OCI-LY3 (cell line): ENCODE measurements around the gene TIPARP.
"Not testable (repeated sequence)": the region's sequence is repeated elsewhere in the genome, so short reads cannot be mapped to it uniquely, and the experiment has no call there.

Source experiments
- H2AFZ ChIP-seq: fragments of 200-600, 300-600 bp; shearing (Covaris generic); 2 replicates; pipeline ENCODE4 v1.6.0; 2014; ENCODE audit warnings: antibody characterized with exemption, low read depth, low read length
- H3K27ac ChIP-seq: fragments of 200-600, 300-600 bp; sonication (generic); 2 replicates; pipeline ENCODE4 v1.5.1; 2014; ENCODE audit warnings: mild to moderate bottlenecking, low read length, moderate library complexity, mixed read lengths
- H3K27me3 ChIP-seq: fragments of 200-600, 300-600 bp; sonication (generic); 2 replicates; pipeline ENCODE4 v1.6.1; 2014; ENCODE audit warnings: low read depth, low read length, mixed read lengths
- H3K36me3 ChIP-seq: fragments of 200-600, 300-600 bp; sonication (generic); replicated peaks from 2 replicates; pipeline ENCODE3; 2014; ENCODE audit warnings: low read depth, low read length, mixed read lengths
- H3K4me1 ChIP-seq: fragments of 300-600, 200-600 bp; sonication (generic); 2 replicates; pipeline ENCODE4 v1.6.1; 2014; ENCODE audit warnings: low read length, mixed read lengths
- H3K4me2 ChIP-seq: fragments of 200-600, 300-600 bp; sonication (generic); 2 replicates; pipeline ENCODE4 v1.6.1; 2014; ENCODE audit warnings: low read length, mixed read lengths
- H3K4me3 ChIP-seq: fragments of 300-600, 200-600 bp; sonication (generic); 2 replicates; pipeline ENCODE4 v1.5.1; 2014; ENCODE audit warnings: antibody characterized with exemption, mild to moderate bottlenecking, low read length, moderate library complexity
- H3K79me2 ChIP-seq: fragments of 300-600, 200-600 bp; shearing (Covaris generic); 2 replicates; pipeline ENCODE4 v1.6.1; 2014; ENCODE audit warnings: mild to moderate bottlenecking, low read length, mixed read lengths
- H3K9ac ChIP-seq: fragments of 300-600, 200-600 bp; shearing (Covaris generic); 2 replicates; pipeline ENCODE4 v1.6.0; 2014; ENCODE audit warnings: mild to moderate bottlenecking, low read length, moderate library complexity
- H3K9me3 ChIP-seq: fragments of 200-600, 300-600 bp; shearing (Covaris generic); 2 replicates; pipeline ENCODE4 v1.6.1; 2014; ENCODE audit warnings: low read length, mixed read lengths; ENCODE audit not compliant: insufficient read depth
- H4K20me1 ChIP-seq: fragments of 200-600, 300-600 bp; sonication (generic); 2 replicates; pipeline ENCODE4 v1.6.1; 2016; ENCODE audit warnings: low read length, mixed read lengths; ENCODE audit not compliant: insufficient read depth
- CTCF ChIP-seq: fragments of 200-600, 300-600 bp; sonication (generic); IDR thresholded peaks from 2 replicates; pipeline ENCODE4 v1.5.1; 2014; ENCODE audit warnings: antibody characterized with exemption, low read length, low read depth
- EZH2phosphoT487 ChIP-seq: fragments of 200-600 bp; shearing (Covaris generic); IDR thresholded peaks from 2 replicates; pipeline ENCODE4 v1.6.1; 2018; ENCODE audit warnings: antibody characterized with exemption, mixed run types, low read depth

The TIPARP gene

GRCh38 chr3:156735471-156735870 is 61.1 kb downstream of the TIPARP start:
- TF ChIP-seq EZH2phosphoT487 (no peak), CTCF (no peak)
- Histone ChIP-seq H3K4me3 (no peak overlapping the region), H3K4me2 (no peak overlapping the region), H3K9me3 (no peaks in the 10 kb centered on the region), H3K4me1 (no peaks in the 10 kb centered on the region), H2AFZ (no peak overlapping the region), H3K36me3 (no peaks in the 10 kb centered on the region), H3K27ac (no peak overlapping the region), H3K9ac (no peak overlapping the region), H4K20me1 (no peaks in the 10 kb centered on the region), H3K27me3 (no peaks in the 10 kb centered on the region), H3K79me2 (no peaks in the 10 kb centered on the region)

GRCh38 chr3:156737049-156737448 is 62.7 kb downstream of the TIPARP start:
- not testable (repeated sequence) for H4K20me1 ChIP-seq, H3K36me3 ChIP-seq, H3K27me3 ChIP-seq, H3K4me1 ChIP-seq, H3K27ac ChIP-seq, H3K9me3 ChIP-seq, H3K4me2 ChIP-seq, H2AFZ ChIP-seq, H3K9ac ChIP-seq, H3K4me3 ChIP-seq, H3K79me2 ChIP-seq

GRCh38 chr3:156738251-156738650 is 63.9 kb downstream of the TIPARP start:
- no peak overlapping the region for H2AFZ ChIP-seq
- H3K79me2 ChIP-seq, result no peaks in the 10 kb centered on the region
- no peak overlapping the region for H3K4me2 ChIP-seq
- H3K27ac ChIP-seq, result no peak overlapping the region
- no peak overlapping the region for H3K4me3 ChIP-seq
- no peaks in the 10 kb centered on the region for H3K9me3 ChIP-seq
- no peaks in the 10 kb centered on the region for H4K20me1 ChIP-seq
- TF ChIP-seq EZH2phosphoT487 (no peak), CTCF (no peak)
- H3K9ac ChIP-seq, result no peak overlapping the region
- H3K27me3 ChIP-seq, result no peaks in the 10 kb centered on the region
- H3K4me1 ChIP-seq, result no peaks in the 10 kb centered on the region
- no peaks in the 10 kb centered on the region for H3K36me3 ChIP-seq

GRCh38 chr3:156739976-156740375 is 65.6 kb downstream of the TIPARP start:
- H3K4me3 ChIP-seq, result no peak overlapping the region
- no peak for TF ChIP-seq CTCF
- no peak for TF ChIP-seq EZH2phosphoT487

GRCh38 chr3:156740581-156740980 is 66.2 kb downstream of the TIPARP start:
- not testable (repeated sequence) for H2AFZ ChIP-seq, H3K27ac ChIP-seq, H3K9me3 ChIP-seq, H3K79me2 ChIP-seq, H3K9ac ChIP-seq, H3K36me3 ChIP-seq, H3K4me2 ChIP-seq, H3K4me3 ChIP-seq, H3K27me3 ChIP-seq, H3K4me1 ChIP-seq, H4K20me1 ChIP-seq

More at GRCh38 chr3:156739976-156740375, 65.6 kb downstream of the TIPARP start:
- H3K27me3 ChIP-seq, result no peaks in the 10 kb centered on the region
- no peaks in the 10 kb centered on the region for H3K4me1 ChIP-seq
- no peak overlapping the region for H3K4me2 ChIP-seq
- H3K79me2 ChIP-seq, result no peaks in the 10 kb centered on the region
- H3K27ac ChIP-seq, result no peak overlapping the region
- H3K36me3 ChIP-seq, result no peaks in the 10 kb centered on the region
- no peaks in the 10 kb centered on the region for H3K9me3 ChIP-seq
- H4K20me1 ChIP-seq, result no peaks in the 10 kb centered on the region
- no peak overlapping the region for H3K9ac ChIP-seq
- H2AFZ ChIP-seq, result no peak overlapping the region
